Measurements from ENCODE around the gene CYP20A1. TPM values are rescaled to one million over a fixed set of nuclear protein-coding genes. Genes with fewer than 3 reads are reported as not detected.
"Not testable (repeated sequence)": the region's sequence is repeated elsewhere in the genome, so short reads cannot be mapped to it uniquely, and the experiment has no call there.

Gene CYP20A1
- total RNA-seq, 4 donors from 2014 or later = 20.8 to 25.9 (median 24.9) TPM

DNA sequence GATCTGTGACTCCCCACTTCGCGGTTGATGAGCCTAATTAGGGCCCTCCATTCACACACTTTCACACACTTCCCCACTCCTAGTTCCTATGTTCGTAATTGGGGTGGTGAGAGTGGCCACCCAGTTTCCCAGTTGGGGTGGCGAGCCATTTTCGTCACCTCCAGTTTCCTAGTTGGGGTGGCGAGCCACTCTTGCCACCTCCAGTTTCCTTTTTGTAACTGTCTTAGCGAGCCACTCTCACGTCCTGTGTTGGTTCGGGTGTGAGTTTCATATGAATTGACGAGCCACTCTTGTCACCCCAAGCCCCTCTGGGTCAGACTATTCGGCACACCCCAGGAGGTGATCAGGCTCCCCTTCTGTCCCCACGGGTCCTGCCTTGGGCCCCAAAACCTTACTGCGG, 14.0 kb downstream of the CYP20A1 start:
- H3K9me3 ChIP-seq = peaks cover 4% of the 10 kb centered on the region
- DNase-seq (ENCODE audit: low spot score in 2 of 2) = no peak
- no peaks in the 10 kb centered on the region for H3K27me3 ChIP-seq
- H3K36me3 ChIP-seq = peaks cover 50% of the 10 kb centered on the region
- TF ChIP-seq, protein P1, sequence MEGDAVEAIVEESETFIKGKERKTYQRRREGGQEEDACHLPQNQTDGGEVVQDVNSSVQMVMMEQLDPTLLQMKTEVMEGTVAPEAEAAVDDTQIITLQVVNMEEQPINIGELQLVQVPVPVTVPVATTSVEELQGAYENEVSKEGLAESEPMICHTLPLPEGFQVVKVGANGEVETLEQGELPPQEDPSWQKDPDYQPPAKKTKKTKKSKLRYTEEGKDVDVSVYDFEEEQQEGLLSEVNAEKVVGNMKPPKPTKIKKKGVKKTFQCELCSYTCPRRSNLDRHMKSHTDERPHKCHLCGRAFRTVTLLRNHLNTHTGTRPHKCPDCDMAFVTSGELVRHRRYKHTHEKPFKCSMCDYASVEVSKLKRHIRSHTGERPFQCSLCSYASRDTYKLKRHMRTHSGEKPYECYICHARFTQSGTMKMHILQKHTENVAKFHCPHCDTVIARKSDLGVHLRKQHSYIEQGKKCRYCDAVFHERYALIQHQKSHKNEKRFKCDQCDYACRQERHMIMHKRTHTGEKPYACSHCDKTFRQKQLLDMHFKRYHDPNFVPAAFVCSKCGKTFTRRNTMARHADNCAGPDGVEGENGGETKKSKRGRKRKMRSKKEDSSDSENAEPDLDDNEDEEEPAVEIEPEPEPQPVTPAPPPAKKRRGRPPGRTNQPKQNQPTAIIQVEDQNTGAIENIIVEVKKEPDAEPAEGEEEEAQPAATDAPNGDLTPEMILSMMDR (IDR thresholded peaks at IDR 0.05) = no peak
- TF ChIP-seq POLR2A (IDR thresholded peaks at IDR 0.05) (no peak), POLR2AphosphoS5 (IDR thresholded peaks at IDR 0.05) (no peak), EP300 (IDR thresholded peaks at IDR 0.05) (no peak)
- no peak overlapping the region for H3K4me3 ChIP-seq
- H3K27ac ChIP-seq = no peak overlapping the region
- 97% methylated on average over 13 of the region's 13 CpGs for WGBS
- H3K4me1 ChIP-seq = no peaks in the 10 kb centered on the region

DNA sequence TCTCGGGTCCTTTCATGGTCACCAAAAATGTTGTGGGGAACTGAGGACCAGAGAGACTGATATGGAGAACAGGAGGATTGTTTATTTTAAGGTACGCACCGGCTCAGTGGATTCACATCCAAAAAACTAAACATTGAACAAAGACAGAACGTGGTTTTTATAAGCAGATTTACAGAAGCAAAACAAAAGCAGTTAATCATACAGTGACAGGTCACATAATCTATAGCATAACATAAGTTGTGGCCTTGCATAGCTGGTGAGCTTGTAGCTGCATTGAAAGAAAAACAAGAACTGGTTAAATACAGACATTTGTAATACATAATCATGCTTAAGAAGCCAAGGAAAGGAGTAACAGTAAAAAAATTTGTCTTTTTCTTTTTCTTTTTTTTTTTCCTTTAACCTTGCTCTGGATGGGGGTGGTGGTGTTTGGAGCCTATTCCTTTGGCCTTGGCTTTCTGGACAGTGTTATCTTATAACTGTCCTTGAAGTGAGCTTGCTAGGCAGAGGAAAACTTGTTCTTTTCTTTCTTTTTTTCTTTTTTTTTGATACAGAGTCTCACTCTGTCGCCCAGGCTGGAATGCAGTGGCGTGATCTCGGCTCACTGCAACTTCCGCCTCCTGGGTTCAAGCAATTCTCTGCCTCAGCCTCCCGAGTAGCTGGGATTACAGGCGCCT, 14.7 kb downstream of the CYP20A1 start:
- 84% methylated on average over 10 of the region's 10 CpGs for WGBS
- H3K4me1 ChIP-seq; H3K4me3 ChIP-seq; H3K27me3 ChIP-seq; H3K27ac ChIP-seq; DNase-seq (ENCODE audit: low spot score in 2 of 2); H3K9me3 ChIP-seq: not testable (repeated sequence)
- peaks cover 50% of the 10 kb centered on the region for H3K36me3 ChIP-seq

DNA sequence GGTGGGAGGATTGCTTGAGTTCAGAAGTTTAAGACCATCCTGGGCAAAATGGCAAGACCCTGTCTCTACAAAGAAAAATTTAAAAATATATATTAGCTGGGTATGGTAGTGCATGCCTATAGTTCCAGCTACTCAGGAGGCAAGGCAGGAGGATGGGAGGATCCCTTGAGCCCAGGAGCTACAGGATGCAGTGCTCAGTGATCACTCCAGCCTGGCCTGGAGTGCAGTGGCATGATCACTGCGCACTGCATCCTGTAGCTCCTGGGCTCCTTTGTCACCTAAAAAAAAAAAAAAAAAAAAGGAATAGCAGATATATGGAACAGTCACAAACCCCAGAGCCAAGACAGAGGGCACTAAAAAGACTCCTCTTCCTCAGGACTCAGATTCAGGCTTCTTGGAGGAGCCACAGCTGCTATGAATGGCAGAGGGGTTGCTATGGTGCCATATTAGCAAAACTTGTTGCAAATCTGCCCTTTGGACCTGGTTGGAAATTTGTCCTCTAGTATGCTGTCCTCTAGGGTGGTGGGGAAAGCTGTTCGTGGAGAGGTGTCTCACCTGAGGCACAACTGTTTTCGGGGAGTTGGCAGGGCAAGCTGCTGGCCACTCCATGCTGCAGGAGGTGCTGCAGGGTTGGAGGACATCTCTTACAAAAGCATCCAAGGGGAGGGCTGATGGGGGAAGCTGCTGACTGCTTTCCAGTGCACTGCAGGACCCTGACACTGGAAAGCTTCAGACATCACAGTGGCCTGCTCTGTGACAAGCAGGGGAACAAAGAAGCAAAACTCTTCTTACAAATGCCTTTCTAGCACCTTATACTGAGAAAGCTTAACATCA, 22.7 kb downstream of the CYP20A1 start:
- Histone ChIP-seq H3K9me3 (no peaks in the 10 kb centered on the region), H3K27me3 (no peaks in the 10 kb centered on the region), H3K4me1 (no peaks in the 10 kb centered on the region), H3K27ac (no peak overlapping the region), H3K36me3 (peaks cover 47% of the 10 kb centered on the region), H3K4me3 (no peak overlapping the region)
- TF ChIP-seq EP300 (IDR thresholded peaks at IDR 0.05) (no peak), POLR2A (IDR thresholded peaks at IDR 0.05) (no peak), POLR2AphosphoS5 (IDR thresholded peaks at IDR 0.05) (no peak)
- TF ChIP-seq, protein P1 (IDR thresholded peaks at IDR 0.05) = no peak
- DNase-seq (ENCODE audit: low spot score in 2 of 2) = no peak
- 96% methylated on average over 3 of the region's 3 CpGs for WGBS

DNA sequence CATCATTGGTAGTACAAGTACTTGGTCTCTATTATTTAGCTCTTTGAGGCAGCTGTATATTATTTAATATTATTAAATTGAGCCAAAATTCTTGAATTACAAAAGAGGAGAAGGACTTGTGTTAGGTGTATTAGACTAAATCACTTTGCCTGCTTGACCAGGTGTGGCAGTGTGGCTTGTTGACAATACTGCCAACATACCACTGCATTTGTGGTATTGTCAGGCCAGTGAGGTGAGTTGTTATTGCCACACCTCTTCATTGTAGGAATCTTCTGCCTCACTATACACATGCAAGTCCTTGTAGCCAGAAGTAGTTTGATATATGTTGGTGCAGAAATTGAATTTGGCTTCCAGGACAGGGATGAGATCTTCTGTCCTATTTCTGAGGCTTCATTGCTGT, 40.5 kb downstream of the CYP20A1 start:
- TF ChIP-seq, protein P1 (IDR thresholded peaks at IDR 0.05) = no peak
- TF ChIP-seq POLR2A (IDR thresholded peaks at IDR 0.05) (no peak), POLR2AphosphoS5 (IDR thresholded peaks at IDR 0.05) (no peak), EP300 (IDR thresholded peaks at IDR 0.05) (no peak)
- Histone ChIP-seq H3K27ac (no peak overlapping the region), H3K36me3 (peaks cover 77% of the 10 kb centered on the region), H3K4me3 (no peak overlapping the region), H3K9me3 (no peaks in the 10 kb centered on the region), H3K27me3 (no peaks in the 10 kb centered on the region), H3K4me1 (no peaks in the 10 kb centered on the region)
- DNase-seq (ENCODE audit: low spot score in 2 of 2) = no peak

DNA sequence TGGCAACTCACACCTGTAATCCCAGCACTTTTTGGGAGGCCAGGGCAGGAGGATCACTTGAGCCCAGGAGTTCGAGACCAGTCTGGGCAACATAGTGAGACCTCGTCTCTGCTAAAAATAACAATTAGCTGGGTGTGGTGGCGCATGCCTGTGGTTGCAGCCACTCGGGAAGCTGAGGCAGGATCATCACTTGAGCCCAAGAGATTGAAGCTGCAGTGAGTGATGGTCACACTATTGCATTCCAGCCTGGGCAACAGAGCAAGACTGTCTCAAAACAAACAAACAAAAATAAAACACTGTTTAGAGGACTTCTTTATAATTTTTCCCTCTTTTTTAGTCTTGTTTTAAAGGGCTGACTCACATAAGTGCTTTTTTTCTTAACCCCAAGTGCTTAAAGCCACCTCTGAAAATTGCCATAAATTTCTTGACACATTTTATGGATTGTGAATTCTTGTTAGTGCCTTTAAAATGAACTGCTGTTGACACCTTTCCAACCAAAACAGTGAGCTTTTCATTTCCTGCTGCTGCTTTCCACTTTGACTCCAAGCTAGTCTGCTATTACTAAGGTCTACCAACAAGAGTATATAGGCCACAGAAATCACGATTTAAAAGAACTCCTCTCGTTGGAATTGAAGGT, 41.7 kb downstream of the CYP20A1 start:
- 79% methylated on average over 6 of the region's 6 CpGs for WGBS
- Histone ChIP-seq H3K4me3 (no peak overlapping the region), H3K4me1 (no peaks in the 10 kb centered on the region), H3K9me3 (no peaks in the 10 kb centered on the region), H3K36me3 (peaks cover 83% of the 10 kb centered on the region), H3K27me3 (no peaks in the 10 kb centered on the region), H3K27ac (no peak overlapping the region)
- no peak for TF ChIP-seq EP300 (IDR thresholded peaks at IDR 0.05)
- no peak for TF ChIP-seq POLR2A (IDR thresholded peaks at IDR 0.05)
- no peak for TF ChIP-seq POLR2AphosphoS5 (IDR thresholded peaks at IDR 0.05)
- TF ChIP-seq, protein P1 (IDR thresholded peaks at IDR 0.05) = no peak
- DNase-seq (ENCODE audit: low spot score in 2 of 2) = no peak
